ENCODE results near the gene LY6G5C.

Gene LY6G5C

DNA sequence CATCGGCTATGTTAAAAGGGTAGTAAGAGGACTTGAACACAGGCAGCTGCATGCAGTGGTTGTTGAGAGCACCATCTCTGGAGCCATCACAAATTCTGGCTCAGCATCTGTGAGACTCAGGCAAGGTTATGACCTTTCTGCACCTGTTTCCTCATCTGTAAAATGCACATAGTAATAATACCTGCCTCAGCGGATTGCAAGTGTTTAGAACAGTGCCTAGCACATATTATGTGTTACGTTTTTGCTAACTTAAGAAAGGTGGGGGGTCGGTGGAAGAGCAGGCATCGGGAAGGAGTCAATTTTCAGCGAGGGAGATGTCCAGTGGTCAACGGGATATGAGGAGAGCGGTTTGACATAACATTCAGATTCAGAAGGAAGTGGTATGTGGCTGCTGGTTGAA is 2.9 kb downstream of the LY6G5C start:
- H3K4me1 ChIP-seq, result peaks cover 36 to 64% (median 57%) of the 10 kb centered on the region in 10 experiments
- no peaks in the 10 kb centered on the region for H3K27me3 ChIP-seq
- H4K20me1 ChIP-seq, result peaks cover 0 to 52% (median 7%) of the 10 kb centered on the region in 11 experiments; a peak in 8 of 22 replicates
- peaks cover 10 to 30% (median 20%) of the 10 kb centered on the region in 11 experiments for H3K36me3 ChIP-seq
- H3K27ac ChIP-seq, result no peak overlapping the region
- no peak overlapping the region for H3K9ac ChIP-seq
- no peaks in the 10 kb centered on the region for H3K9me3 ChIP-seq (replicated peaks in 1 of 11)
- no peak for TF ChIP-seq Cebpa-rat (IDR thresholded peaks at IDR 0.05)
- peak overlapping the region in 7 of 11 experiments; percentile 1 to 99 (median 22); a peak in 8 of 22 replicates for H3K4me2 ChIP-seq
- H3K4me3 ChIP-seq, result no peak overlapping the region

DNA sequence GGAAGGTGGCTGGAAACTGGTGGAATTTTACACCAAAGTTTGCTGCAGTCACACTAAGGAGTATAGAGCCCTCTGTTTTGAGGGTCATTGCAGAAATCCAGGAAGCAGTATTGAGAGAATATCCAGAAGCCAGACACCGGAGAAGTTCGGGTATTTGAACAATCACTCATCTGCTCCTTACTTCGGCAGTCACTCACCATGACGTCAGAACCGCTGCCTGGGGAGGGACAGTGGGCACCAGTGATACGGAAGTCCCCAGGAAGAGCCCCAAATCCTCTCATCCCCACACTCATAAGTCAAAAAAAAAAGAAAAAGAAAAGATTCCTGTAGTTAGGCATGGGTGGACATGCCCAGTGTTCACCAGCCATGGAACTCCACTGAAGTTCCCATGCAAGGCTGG is 4.0 kb downstream of the LY6G5C start:
- H3K27me3 ChIP-seq, result no peaks in the 10 kb centered on the region
- H3K27ac ChIP-seq, result no peak overlapping the region
- no peaks in the 10 kb centered on the region for H3K9me3 ChIP-seq (replicated peaks in 1 of 11)
- H3K9ac ChIP-seq, result 0 out of 22 replicates have a peak overlapping the region, but pooled peaks of 1 of the 11 experiments have one; percentile 29
- peaks cover 21 to 38% (median 29%) of the 10 kb centered on the region in 11 experiments for H3K36me3 ChIP-seq
- H3K4me2 ChIP-seq, result peak overlapping the region in 7 of 11 experiments; percentile 16 to 59 (median 32); a peak in 10 of 22 replicates
- H4K20me1 ChIP-seq, result peaks cover 0 to 59% (median 10%) of the 10 kb centered on the region in 11 experiments; a peak in 12 of 22 replicates
- no peak for TF ChIP-seq Cebpa-rat (IDR thresholded peaks at IDR 0.05)
- H3K4me1 ChIP-seq, result peaks cover 35 to 56% (median 51%) of the 10 kb centered on the region in 10 experiments
- no peak overlapping the region for H3K4me3 ChIP-seq

DNA sequence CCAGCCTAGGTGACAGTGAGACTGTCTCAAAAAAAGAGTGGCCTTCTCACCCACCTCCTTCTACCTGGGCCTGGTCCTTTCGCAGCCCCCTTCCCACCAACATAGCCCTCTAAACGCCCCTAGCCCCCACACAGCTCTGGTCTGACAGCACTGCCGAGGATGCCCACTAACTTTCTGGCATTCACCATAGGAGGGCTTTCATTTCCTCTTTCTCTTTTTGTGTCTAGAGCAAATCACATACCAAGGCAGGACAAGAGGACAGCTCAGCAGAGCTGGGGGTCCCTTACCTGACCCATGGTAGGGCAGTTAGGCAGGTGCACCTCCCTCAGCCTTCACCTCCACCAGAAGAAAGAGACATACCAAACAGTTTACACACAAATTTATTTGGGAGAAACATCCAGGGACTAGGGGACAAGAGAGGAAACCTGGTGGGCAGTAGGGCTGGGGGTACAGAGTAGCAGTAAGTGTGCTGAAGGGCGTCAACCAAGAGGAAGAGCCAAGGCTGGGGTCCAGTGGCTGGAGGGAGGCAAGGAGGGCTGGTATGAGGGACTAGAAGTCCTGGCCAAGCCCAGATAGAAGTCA is 4.5 kb downstream of the LY6G5C start:
- no peaks in the 10 kb centered on the region for H3K9me3 ChIP-seq (replicated peaks in 1 of 11)
- no peak overlapping the region for H3K4me3 ChIP-seq
- H3K27me3 ChIP-seq, result no peaks in the 10 kb centered on the region
- no peak overlapping the region for H3K27ac ChIP-seq
- peaks cover 0 to 64% (median 11%) of the 10 kb centered on the region in 11 experiments; a peak in 12 of 22 replicates for H4K20me1 ChIP-seq
- H3K4me1 ChIP-seq, result peaks cover 30 to 51% (median 46%) of the 10 kb centered on the region in 10 experiments
- H3K36me3 ChIP-seq, result peaks cover 26 to 43% (median 34%) of the 10 kb centered on the region in 11 experiments
- H3K4me2 ChIP-seq, result peak overlapping the region; percentile 7 to 59 (median 21); a peak in 15 of 22 replicates
- no peak for TF ChIP-seq Cebpa-rat (IDR thresholded peaks at IDR 0.05)
- peak overlapping the region in 2 of 11 experiments; percentile 1 to 29; a peak in 2 of 22 replicates for H3K9ac ChIP-seq

DNA sequence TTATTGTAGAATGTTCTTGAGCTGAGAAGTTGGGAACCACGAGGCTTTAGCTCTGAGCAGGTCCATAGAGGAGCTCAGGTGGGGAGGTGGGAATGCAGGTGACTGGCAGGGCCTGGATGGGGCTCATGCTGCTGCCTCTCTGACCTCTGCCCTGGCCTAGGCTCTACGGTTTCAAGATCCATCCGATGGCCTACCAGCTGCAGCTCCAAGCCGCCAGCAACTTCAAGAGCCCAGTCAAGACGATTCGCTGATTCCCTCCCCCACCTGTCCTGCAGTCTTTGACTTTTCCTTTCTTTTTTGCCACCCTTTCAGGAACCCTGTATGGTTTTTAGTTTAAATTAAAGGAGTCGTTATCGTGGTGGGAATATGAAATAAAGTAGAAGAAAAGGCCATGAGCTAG is 11.2 kb downstream of the LY6G5C start, which contains the start of gene LY6G5B:
Gene LY6G5B (plus strand): TSS at position 301 of the 400 bp plus-strand sequence. CDS start 975 bp downstream, outside the sequence.
- Histone ChIP-seq H3K4me2 (0 out of 22 replicates have a peak within 1 kb of the TSS, but pooled peaks of 1 of the 11 experiments have one; percentile 84), H3K27me3 (no peaks in the 10 kb centered on the region), H3K4me1 (peaks cover 11 to 32% (median 20%) of the 10 kb centered on the region in 10 experiments), H3K27ac (no peak within 1 kb of the TSS), H3K9me3 (replicated peaks in 1 of 11) (no peaks in the 10 kb centered on the region), H3K36me3 (peaks cover 73 to 82% (median 76%) of the 10 kb centered on the region in 11 experiments), H4K20me1 (peaks cover 2 to 70% (median 36%) of the 10 kb centered on the region in 11 experiments; a peak in 17 of 22 replicates), H3K9ac (peak within 1 kb of the TSS in 8 of 11 experiments; percentile 3 to 94 (median 26); a peak in 6 of 22 replicates), H3K4me3 (no peak within 1 kb of the TSS)
- no peak for TF ChIP-seq Cebpa-rat (IDR thresholded peaks at IDR 0.05)

DNA sequence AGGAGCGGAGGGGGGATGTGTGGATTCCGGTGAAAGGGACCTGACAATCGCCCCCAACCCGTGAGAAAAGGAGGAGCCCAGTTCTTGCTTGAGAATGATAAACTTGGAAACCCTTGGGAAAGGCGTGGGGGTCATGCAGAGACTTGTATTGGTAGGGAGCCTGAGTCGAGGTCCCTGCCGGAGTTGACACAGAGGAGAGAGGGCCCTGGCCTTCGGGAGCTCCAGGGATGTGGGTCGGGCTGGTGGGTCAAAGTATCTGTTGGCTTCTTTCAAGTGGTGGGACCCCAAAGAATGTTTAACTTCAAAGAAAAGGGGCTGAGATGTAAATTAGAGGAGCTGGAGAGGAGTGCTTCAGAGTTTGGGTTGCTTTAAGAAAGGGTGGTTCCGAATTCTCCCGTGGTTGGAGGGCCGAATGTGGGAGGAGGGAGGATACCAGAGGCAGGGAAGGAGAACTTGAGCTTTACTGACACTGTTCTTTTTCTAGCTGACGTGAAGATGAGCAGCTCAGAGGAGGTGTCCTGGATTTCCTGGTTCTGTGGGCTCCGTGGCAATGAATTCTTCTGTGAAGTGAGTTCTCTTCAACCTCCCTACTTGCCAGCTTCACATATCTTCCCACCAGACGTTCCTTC is 14.4 kb downstream of the LY6G5C start:
- H3K36me3 ChIP-seq, result peaks cover 49 to 75% (median 65%) of the 10 kb centered on the region in 11 experiments
- no peaks in the 10 kb centered on the region for H3K9me3 ChIP-seq (replicated peaks in 1 of 11)
- H3K4me2 ChIP-seq, result peak overlapping the region; percentile 78 to 98 (median 92)
- peak overlapping the region; percentile 77 to 97 (median 95) for H3K4me3 ChIP-seq
- no peaks in the 10 kb centered on the region for H3K27me3 ChIP-seq
- H3K9ac ChIP-seq, result peak overlapping the region; percentile 89 to 97 (median 94)
- H4K20me1 ChIP-seq, result peaks cover 2 to 51% (median 31%) of the 10 kb centered on the region in 11 experiments; a peak in 17 of 22 replicates
- H3K27ac ChIP-seq, result peak overlapping the region; percentile 66 to 99 (median 93)
- TF ChIP-seq Cebpa-rat (IDR thresholded peaks at IDR 0.05), result no peak
- H3K4me1 ChIP-seq, result peaks cover 40 to 61% (median 49%) of the 10 kb centered on the region in 10 experiments

DNA sequence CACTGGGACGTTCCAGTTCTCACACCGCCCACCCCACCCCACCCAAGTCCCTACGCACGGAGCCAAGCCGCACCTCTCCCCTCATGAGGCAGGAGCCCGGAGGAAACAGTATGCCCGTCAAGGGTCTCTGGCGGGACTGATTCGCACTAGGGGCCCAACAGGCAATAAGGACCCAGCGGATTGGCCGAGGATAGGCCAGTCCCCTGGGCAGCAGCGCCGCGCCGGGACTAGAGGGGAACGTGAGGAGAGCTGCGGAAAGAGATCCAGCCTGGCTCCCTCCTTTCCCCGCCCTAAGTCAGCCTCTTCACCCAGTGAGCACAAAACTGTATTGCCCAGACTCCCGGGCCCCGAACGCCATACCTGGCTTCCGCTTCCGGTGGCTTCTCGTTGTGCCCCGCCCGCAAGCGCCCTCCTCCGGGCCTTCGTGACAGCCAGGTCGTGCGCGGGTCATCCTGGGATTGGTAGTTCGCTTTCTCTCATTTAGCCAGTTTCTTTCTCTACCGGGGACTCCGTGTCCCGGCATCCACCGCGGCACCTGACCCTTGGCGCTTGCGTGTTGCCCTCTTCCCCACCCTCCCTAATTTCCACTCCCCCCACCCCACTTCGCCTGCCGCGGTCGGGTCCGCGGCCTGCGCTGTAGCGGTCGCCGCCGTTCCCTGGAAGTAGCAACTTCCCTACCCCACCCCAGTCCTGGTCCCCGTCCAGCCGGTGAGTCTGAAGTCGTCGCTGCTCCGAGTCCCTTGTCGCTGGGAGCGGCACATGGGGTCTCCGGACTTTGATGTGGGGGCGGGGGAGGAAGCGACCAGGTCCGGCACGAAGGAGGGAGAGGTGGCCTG is 15.1 kb downstream of the LY6G5C start, which contains the start of gene CSNK2B:
Gene CSNK2B (plus strand): TSS at position 580 of the 836 bp plus-strand sequence. CDS start 752 bp downstream, outside the sequence.
- H3K4me2 ChIP-seq, result peak within 1 kb of the TSS; percentile 96 to 100 (median 99)
- H3K4me3 ChIP-seq, result peak within 1 kb of the TSS; percentile 77 to 97 (median 95)
- no peaks in the 10 kb centered on the region for H3K9me3 ChIP-seq (replicated peaks in 1 of 11)
- TF ChIP-seq Cebpa-rat (IDR thresholded peaks at IDR 0.05), result no peak
- H4K20me1 ChIP-seq, result peaks cover 2 to 43% (median 24%) of the 10 kb centered on the region in 11 experiments; a peak in 17 of 22 replicates
- peak within 1 kb of the TSS; percentile 89 to 97 (median 94) for H3K9ac ChIP-seq
- no peaks in the 10 kb centered on the region for H3K27me3 ChIP-seq
- peaks cover 42 to 70% (median 58%) of the 10 kb centered on the region in 11 experiments for H3K36me3 ChIP-seq
- peak within 1 kb of the TSS; percentile 77 to 99 (median 93) for H3K27ac ChIP-seq
- peaks cover 47 to 69% (median 57%) of the 10 kb centered on the region in 10 experiments for H3K4me1 ChIP-seq

DNA sequence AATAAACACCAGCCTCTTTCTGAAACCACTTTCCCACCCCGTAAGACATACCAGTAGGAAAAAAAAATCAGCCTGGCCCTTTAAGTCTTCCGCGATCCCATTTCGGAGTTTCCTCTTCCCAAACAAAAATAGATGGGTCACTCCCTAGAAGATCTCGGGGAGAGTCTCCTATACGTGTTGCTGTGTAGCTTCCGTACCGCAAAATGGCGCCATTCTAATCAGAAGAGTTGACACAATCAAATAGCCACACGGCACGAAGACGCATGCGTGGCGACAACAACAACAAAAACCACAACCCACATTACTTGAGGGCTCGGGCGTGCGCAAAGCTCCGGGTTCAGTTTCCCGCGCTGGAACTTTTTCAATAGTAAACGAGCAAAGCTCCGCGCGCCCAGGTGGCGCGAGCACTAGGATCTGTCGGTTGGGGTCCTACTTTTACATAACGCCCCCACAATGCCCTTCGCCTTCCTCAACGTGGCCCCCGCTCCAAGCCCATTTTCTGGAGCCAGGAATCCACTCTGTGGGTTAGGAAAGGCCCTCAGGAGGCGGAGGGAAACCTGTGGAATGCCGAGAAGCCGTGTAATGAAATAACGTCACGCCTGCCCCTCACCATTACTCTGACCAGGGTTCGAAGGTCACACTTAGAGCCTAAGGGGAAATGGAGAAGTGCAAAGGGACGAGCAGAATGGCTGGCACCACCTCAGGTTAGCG is 15.9 kb downstream of the LY6G5C start, which contains the start of gene GPANK1:
Gene GPANK1 (minus strand): TSS at position 208 of the 711 bp plus-strand sequence. CDS start 519 bp downstream, outside the sequence.
- peak within 1 kb of the TSS; percentile 77 to 99 (median 93) for H3K27ac ChIP-seq
- H3K27me3 ChIP-seq, result no peaks in the 10 kb centered on the region
- H4K20me1 ChIP-seq, result peaks cover 0 to 36% (median 19%) of the 10 kb centered on the region in 11 experiments; a peak in 17 of 22 replicates
- H3K9me3 ChIP-seq (replicated peaks in 1 of 11), result no peaks in the 10 kb centered on the region
- peaks cover 34 to 62% (median 50%) of the 10 kb centered on the region in 11 experiments for H3K36me3 ChIP-seq
- H3K4me2 ChIP-seq, result peak within 1 kb of the TSS; percentile 96 to 100 (median 99)
- peak within 1 kb of the TSS; percentile 77 to 97 (median 95) for H3K4me3 ChIP-seq
- no peak for TF ChIP-seq Cebpa-rat (IDR thresholded peaks at IDR 0.05)
- peaks cover 50 to 69% (median 58%) of the 10 kb centered on the region in 10 experiments for H3K4me1 ChIP-seq
- H3K9ac ChIP-seq, result peak within 1 kb of the TSS; percentile 89 to 97 (median 94)

Measured in BLaER1 treated with 17β-estradiol and CSF1 and Interleukin-3, amounts not matched to agents 10 nM and 100 nM (cell line).